RWPE1 (cell line): ENCODE data around the gene ZDHHC16.

Experiments
- CTCF ChIA-PET: fragments of 350-600 bp; sonication (Branson Sonifier 250); formaldehyde crosslinking; extraction: SDS; loops from one replicate; lab custom pipeline; 2021; lab: Yijun Ruan, JAX
- POLR2A ChIA-PET: fragments of 400-600 bp; formaldehyde crosslinking; extraction: SDS; loops from one replicate; lab custom pipeline; 2020; ENCODE audit warnings: antibody characterized with exemption; ENCODE audit not compliant: low non-redundant PET; lab: Yijun Ruan, JAX
- DNase-seq: peaks from one replicate; pipeline ENCODE4 v3.0.0; 2012; ENCODE audit warnings: low spot score
- H3K27ac ChIP-seq: fragments of 450-650 bp; 2 replicates; pipeline ENCODE4 v1.5.1; 2017
- CTCF ChIP-seq: fragments of 450-650 bp; conservative IDR thresholded peaks from 2 replicates; pipeline ENCODE4 v1.5.1; 2017; ENCODE audit warnings: low read depth, mild to moderate bottlenecking

The ZDHHC16 gene

GRCh38 chr10:97434055-97434454, 11.9 kb upstream of the ZDHHC16 start:
- H3K27ac ChIP-seq: peak overlapping the region; percentile 56
- ChIA-PET CTCF (interaction anchor here (0.6 to 1.2 kb wide), 4 partner anchors 9 to 34 kb away, joined by 3 to 4 read pairs (median 3); no protein-coding TSS in a partner anchor), POLR2A (no interaction called here)
- no peak for DNase-seq
- TF ChIP-seq CTCF: no peak

GRCh38 chr10:97434557-97434956, 11.4 kb upstream of the ZDHHC16 start:
- ChIA-PET CTCF (interaction anchor here (1.2 kb wide), 2 partner anchors 28 to 34 kb away, joined by 3 to 4 read pairs; no protein-coding TSS in a partner anchor), POLR2A (no interaction called here)
- no peak for DNase-seq
- no peak for TF ChIP-seq CTCF
- peak overlapping the region; percentile 52 for H3K27ac ChIP-seq

DNA sequence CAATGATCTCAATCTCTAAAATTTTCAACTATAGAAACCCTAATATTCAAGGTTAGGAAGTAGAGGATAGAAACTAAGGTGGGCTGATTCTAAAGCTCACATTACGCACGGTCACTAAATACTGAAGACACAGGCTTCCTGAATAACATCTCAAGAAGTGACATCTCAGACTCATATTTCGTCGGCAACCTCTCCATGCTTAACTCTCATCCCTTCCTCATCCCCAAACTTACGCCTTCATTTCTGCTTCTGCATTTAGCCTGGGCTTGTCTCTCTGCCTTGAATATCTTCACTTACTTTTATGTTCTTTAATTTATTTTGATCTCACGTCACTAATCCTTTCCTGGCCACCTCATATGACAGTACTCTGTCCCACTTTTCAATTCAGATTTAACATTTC, 10.8 kb upstream of the ZDHHC16 start:
- no peak for TF ChIP-seq CTCF
- POLR2A ChIA-PET: no interaction called here
- no peak overlapping the region for H3K27ac ChIP-seq
- no peak for DNase-seq
- CTCF ChIA-PET: interaction anchor here (1.2 kb wide), 1 partner anchor 28 kb away, joined by 3 read pairs; no protein-coding TSS in a partner anchor

DNA sequence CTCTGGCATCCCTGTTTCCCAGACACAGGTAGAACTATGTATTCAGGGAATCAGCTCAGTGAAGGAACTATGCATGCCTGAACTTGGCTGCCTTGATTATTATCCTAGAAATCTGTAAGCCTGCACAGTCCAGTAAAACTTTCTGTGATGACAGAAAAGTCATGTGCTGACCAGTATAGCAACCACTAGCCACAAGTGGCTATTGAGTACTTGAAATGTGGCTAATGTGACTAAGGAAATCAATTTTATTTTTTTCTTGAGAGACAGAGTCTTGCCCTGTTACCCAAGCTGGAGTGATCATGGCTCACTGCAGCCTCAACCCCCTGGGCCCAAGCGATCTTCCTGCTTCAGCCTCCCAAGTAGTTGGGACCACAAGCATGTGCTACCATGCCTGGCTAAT, 3.7 kb upstream of the ZDHHC16 start:
- ChIA-PET POLR2A (no interaction called here), CTCF (interaction anchor here (0.6 kb wide), 1 partner anchor 61 kb away, joined by 3 read pairs; no protein-coding TSS in a partner anchor)
- no peak for TF ChIP-seq CTCF
- no peak for DNase-seq
- H3K27ac ChIP-seq: peak overlapping the region; percentile 27

- CTCF ChIA-PET: interaction anchor here (0.6 kb wide), 1 partner anchor 36 kb away, joined by 3 read pairs; no protein-coding TSS in a partner anchor
- no peak overlapping the region for H3K27ac ChIP-seq
- DNase-seq: no peak
- POLR2A ChIA-PET: no interaction called here
- TF ChIP-seq CTCF: no peak
Measured at GRCh38 chr10:97444212-97444611, 1.8 kb upstream of the ZDHHC16 start.

DNA sequence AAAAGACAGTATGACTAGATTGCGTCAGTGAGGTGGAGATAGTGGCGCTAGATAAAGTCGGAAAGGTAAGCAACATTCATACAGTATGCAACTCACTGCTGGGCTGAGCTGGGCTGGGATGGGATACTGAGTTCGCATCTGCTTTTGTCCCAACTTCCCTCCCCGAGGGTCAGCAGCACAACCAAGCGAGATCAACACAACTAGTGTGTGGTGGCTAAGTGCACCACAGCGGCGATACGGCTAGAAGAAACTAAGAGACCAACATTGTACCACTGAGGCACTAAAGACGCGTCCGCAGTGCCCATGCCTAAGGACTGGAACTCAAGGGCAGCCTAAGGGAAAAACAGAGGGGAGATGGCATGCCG, 636 bp upstream of the ZDHHC16 start:
- TF ChIP-seq CTCF: no peak
- ChIA-PET POLR2A (no interaction called here), CTCF (interaction anchor here (0.7 kb wide), 1 partner anchor 11 kb away, joined by 4 read pairs; no protein-coding TSS in a partner anchor)
- H3K27ac ChIP-seq: peak overlapping the region; percentile 78
- no peak for DNase-seq
